Measurements from ENCODE around the gene GLI1.

GRCh38 chr12:57459055-57459749, 383 bp upstream of the GLI1 start:
- TF ChIP-seq CTCF (IDR thresholded peaks at IDR 0.05) (peak; percentile 96 to 99 (median 98)), POLR2A (IDR thresholded peaks at IDR 0.05) (no peak)

Measured in Peyer's patch (tissue), 4 donors.